ENCODE measurements around the gene ANKRD12.

Gene ANKRD12

GRCh38 chr18:9174302-9174701, 37.7 kb downstream of the ANKRD12 start:
- no peak overlapping the region for H3K27ac ChIP-seq (ENCODE audit: low read length)
- no peak overlapping the region for H3K4me3 ChIP-seq (ENCODE audit: low read length)
- H3K36me3 ChIP-seq (ENCODE audit: insufficient read depth, low read depth, low read length): no peaks in the 10 kb centered on the region
- no peaks in the 10 kb centered on the region for H3K27me3 ChIP-seq (ENCODE audit: insufficient read depth, low read length)
- no peaks in the 10 kb centered on the region for H3K9me3 ChIP-seq (ENCODE audit: insufficient read depth, low read depth, low read length)
- no peak overlapping the region for H3K9ac ChIP-seq (ENCODE audit: low read depth, low read length)
- H3K4me1 ChIP-seq (ENCODE audit: insufficient read depth, low read length): no peaks in the 10 kb centered on the region

- Histone ChIP-seq H3K9me3 (ENCODE audit: insufficient read depth, low read depth, low read length) (no peaks in the 10 kb centered on the region), H3K4me1 (ENCODE audit: insufficient read depth, low read length) (no peaks in the 10 kb centered on the region), H3K9ac (ENCODE audit: low read depth, low read length) (no peak overlapping the region), H3K27me3 (ENCODE audit: insufficient read depth, low read length) (no peaks in the 10 kb centered on the region), H3K27ac (ENCODE audit: low read length) (no peak overlapping the region), H3K36me3 (ENCODE audit: insufficient read depth, low read depth, low read length) (no peaks in the 10 kb centered on the region), H3K4me3 (ENCODE audit: low read length) (no peak overlapping the region)
Measured at GRCh38 chr18:9175115-9175514, 38.5 kb downstream of the ANKRD12 start.

GRCh38 chr18:9177031-9177430, 40.5 kb downstream of the ANKRD12 start:
- Histone ChIP-seq H3K9ac (ENCODE audit: low read depth, low read length) (no peak overlapping the region), H3K4me3 (ENCODE audit: low read length) (no peak overlapping the region), H3K36me3 (ENCODE audit: insufficient read depth, low read depth, low read length) (no peaks in the 10 kb centered on the region), H3K27me3 (ENCODE audit: insufficient read depth, low read length) (no peaks in the 10 kb centered on the region), H3K9me3 (ENCODE audit: insufficient read depth, low read depth, low read length) (no peaks in the 10 kb centered on the region), H3K4me1 (ENCODE audit: insufficient read depth, low read length) (no peaks in the 10 kb centered on the region), H3K27ac (ENCODE audit: low read length) (no peak overlapping the region)

GRCh38 chr18:9177466-9177865, 40.9 kb downstream of the ANKRD12 start:
- Histone ChIP-seq H3K4me3 (ENCODE audit: low read length) (no peak overlapping the region), H3K9ac (ENCODE audit: low read depth, low read length) (no peak overlapping the region), H3K9me3 (ENCODE audit: insufficient read depth, low read depth, low read length) (no peaks in the 10 kb centered on the region), H3K36me3 (ENCODE audit: insufficient read depth, low read depth, low read length) (peaks cover 2% of the 10 kb centered on the region; the same call in 1 of the 2 replicates), H3K27me3 (ENCODE audit: insufficient read depth, low read length) (no peaks in the 10 kb centered on the region), H3K4me1 (ENCODE audit: insufficient read depth, low read length) (no peaks in the 10 kb centered on the region), H3K27ac (ENCODE audit: low read length) (no peak overlapping the region)

GRCh38 chr18:9178557-9178956, 42.0 kb downstream of the ANKRD12 start:
- Histone ChIP-seq H3K36me3 (ENCODE audit: insufficient read depth, low read depth, low read length) (peaks cover 10% of the 10 kb centered on the region; the same call in 1 of the 2 replicates), H3K27me3 (ENCODE audit: insufficient read depth, low read length) (no peaks in the 10 kb centered on the region), H3K4me3 (ENCODE audit: low read length) (no peak overlapping the region), H3K27ac (ENCODE audit: low read length) (no peak overlapping the region), H3K9me3 (ENCODE audit: insufficient read depth, low read depth, low read length) (no peaks in the 10 kb centered on the region), H3K4me1 (ENCODE audit: insufficient read depth, low read length) (no peaks in the 10 kb centered on the region), H3K9ac (ENCODE audit: low read depth, low read length) (no peak overlapping the region)

- Histone ChIP-seq H3K27me3 (ENCODE audit: insufficient read depth, low read length) (no peaks in the 10 kb centered on the region), H3K9ac (ENCODE audit: low read depth, low read length) (no peak overlapping the region), H3K4me3 (ENCODE audit: low read length) (no peak overlapping the region), H3K4me1 (ENCODE audit: insufficient read depth, low read length) (no peaks in the 10 kb centered on the region), H3K9me3 (ENCODE audit: insufficient read depth, low read depth, low read length) (no peaks in the 10 kb centered on the region), H3K27ac (ENCODE audit: low read length) (no peak overlapping the region), H3K36me3 (ENCODE audit: insufficient read depth, low read depth, low read length) (peaks cover 10% of the 10 kb centered on the region; the same call in 1 of the 2 replicates)
Measured at GRCh38 chr18:9181275-9181674, 44.7 kb downstream of the ANKRD12 start.

- no peaks in the 10 kb centered on the region for H3K4me1 ChIP-seq (ENCODE audit: insufficient read depth, low read length)
- H3K4me3 ChIP-seq (ENCODE audit: low read length): no peak overlapping the region
- H3K27ac ChIP-seq (ENCODE audit: low read length): no peak overlapping the region
- no peaks in the 10 kb centered on the region for H3K9me3 ChIP-seq (ENCODE audit: insufficient read depth, low read depth, low read length)
- peaks cover 10% of the 10 kb centered on the region; the same call in 1 of the 2 replicates for H3K36me3 ChIP-seq (ENCODE audit: insufficient read depth, low read depth, low read length)
- no peak overlapping the region for H3K9ac ChIP-seq (ENCODE audit: low read depth, low read length)
- no peaks in the 10 kb centered on the region for H3K27me3 ChIP-seq (ENCODE audit: insufficient read depth, low read length)
Measured at GRCh38 chr18:9182852-9183399, 46.3 kb downstream of the ANKRD12 start.

- Histone ChIP-seq H3K27me3 (ENCODE audit: insufficient read depth, low read length) (no peaks in the 10 kb centered on the region), H3K4me1 (ENCODE audit: insufficient read depth, low read length) (no peaks in the 10 kb centered on the region), H3K9me3 (ENCODE audit: insufficient read depth, low read depth, low read length) (no peaks in the 10 kb centered on the region), H3K4me3 (ENCODE audit: low read length) (no peak overlapping the region), H3K27ac (ENCODE audit: low read length) (no peak overlapping the region), H3K9ac (ENCODE audit: low read depth, low read length) (no peak overlapping the region), H3K36me3 (ENCODE audit: insufficient read depth, low read depth, low read length) (peaks cover 10% of the 10 kb centered on the region; the same call in 1 of the 2 replicates)
Measured at GRCh38 chr18:9184998-9185613, 48.5 kb downstream of the ANKRD12 start.

GRCh38 chr18:9188359-9189231, 52.0 kb downstream of the ANKRD12 start:
- no peak overlapping the region for H3K27ac ChIP-seq (ENCODE audit: low read length)
- H3K36me3 ChIP-seq (ENCODE audit: insufficient read depth, low read depth, low read length): no peaks in the 10 kb centered on the region
- H3K27me3 ChIP-seq (ENCODE audit: insufficient read depth, low read length): no peaks in the 10 kb centered on the region
- H3K9me3 ChIP-seq (ENCODE audit: insufficient read depth, low read depth, low read length): no peaks in the 10 kb centered on the region
- H3K4me3 ChIP-seq (ENCODE audit: low read length): no peak overlapping the region
- no peak overlapping the region for H3K9ac ChIP-seq (ENCODE audit: low read depth, low read length)
- no peaks in the 10 kb centered on the region for H3K4me1 ChIP-seq (ENCODE audit: insufficient read depth, low read length)

GRCh38 chr18:9189491-9189890, 52.9 kb downstream of the ANKRD12 start:
- Histone ChIP-seq H3K27me3 (ENCODE audit: insufficient read depth, low read length) (no peaks in the 10 kb centered on the region), H3K27ac (ENCODE audit: low read length) (no peak overlapping the region), H3K36me3 (ENCODE audit: insufficient read depth, low read depth, low read length) (peaks cover under 1% of the 10 kb centered on the region; the same call in 1 of the 2 replicates)

GRCh38 chr18:9191658-9192256, 55.2 kb downstream of the ANKRD12 start:
- Histone ChIP-seq H3K4me3 (ENCODE audit: low read length) (no peak overlapping the region), H3K9ac (ENCODE audit: low read depth, low read length) (no peak overlapping the region)

More at GRCh38 chr18:9189491-9189890, 52.9 kb downstream of the ANKRD12 start:
- Histone ChIP-seq H3K4me1 (ENCODE audit: insufficient read depth, low read length) (no peaks in the 10 kb centered on the region), H3K4me3 (ENCODE audit: low read length) (no peak overlapping the region), H3K9ac (ENCODE audit: low read depth, low read length) (no peak overlapping the region), H3K9me3 (ENCODE audit: insufficient read depth, low read depth, low read length) (no peaks in the 10 kb centered on the region)

More at GRCh38 chr18:9191658-9192256, 55.2 kb downstream of the ANKRD12 start:
- Histone ChIP-seq H3K4me1 (ENCODE audit: insufficient read depth, low read length) (no peaks in the 10 kb centered on the region), H3K36me3 (ENCODE audit: insufficient read depth, low read depth, low read length) (peaks cover 14% of the 10 kb centered on the region; the same call in 1 of the 2 replicates), H3K27ac (ENCODE audit: low read length) (no peak overlapping the region), H3K27me3 (ENCODE audit: insufficient read depth, low read length) (no peaks in the 10 kb centered on the region), H3K9me3 (ENCODE audit: insufficient read depth, low read depth, low read length) (no peaks in the 10 kb centered on the region)

Measured in iPS-20b (cell line).